K562 (cell line): ENCODE results near the gene APBB2. TPM values are rescaled to one million over a fixed set of nuclear protein-coding genes. Genes with fewer than 3 reads are reported as not detected.

Experiments used
- BCOR ChIP-seq: fragments of 450-650 bp; IDR thresholded peaks from 2 replicates; pipeline ENCODE4 v1.6.1; 2016
- CEBPG ChIP-seq, 3 experiments: fragments of 200-800 bp in 1 of 3; sonication (Bioruptor generic) in 1 of 3; sonication (generic) in 1 of 3; formaldehyde crosslinking in 1 of 3; IDR thresholded peaks in 2 of 3; conservative IDR thresholded peaks in 1 of 3; 2 replicates each; pipeline versions ENCODE4 v1.6.1 to v1.8.0; 2016 to 2022; ENCODE audit warnings: missing compliant biosample characterization in 2 of 3, missing genetic modification characterization in 2 of 3, mild to moderate bottlenecking in 1 of 3, missing genetic modification reagents in 1 of 3
- GATAD2A ChIP-seq: fragments of 450-650 bp; IDR thresholded peaks from 2 replicates; pipeline ENCODE4 v1.6.1; 2017
- ZBED1 ChIP-seq: IDR thresholded peaks from 2 replicates; pipeline ENCODE4 v1.6.1; 2014
- ZNF121 ChIP-seq: sonication (generic); formaldehyde crosslinking; conservative IDR thresholded peaks from 2 replicates; pipeline ENCODE4 v1.8.0; 2022; ENCODE audit warnings: missing genetic modification reagents
- ZNF316 ChIP-seq: fragments of 450-650 bp; IDR thresholded peaks from 2 replicates; pipeline ENCODE4 v1.6.1; 2016
- ZNF830 ChIP-seq: fragments of 250-450 bp; sonication (Bioruptor Pico); IDR thresholded peaks from 2 replicates; pipeline ENCODE4 v1.5.0; 2021; ENCODE audit warnings: mild to moderate bottlenecking
- polyA plus RNA-seq, 8 experiments: library from polyadenylated mRNA; depleted of rRNA in 4 of 8; stranded (reverse) in 5 of 8; unstranded in 3 of 8; fragments of >200 nt; fragmentation: Nextera tagmentation in 2 of 8; fragmentation: Illumina TruSeq in 1 of 8; extraction: Ambion mirVana in 2 of 8; extraction: Trizol in 1 of 8; gene quantifications; 2 replicates each; pipeline versions ENCODE4 v1.2.1 to v1.2.3, GENCODE V29; 2011 to 2014; ENCODE audit warnings: inconsistent platforms in 1 of 8, missing spikeins in 1 of 8
- total RNA-seq, 7 experiments: library from RNA; depleted of rRNA in 6 of 7; stranded (reverse); fragments of >200 nt in 6 of 7; fragmentation: Illumina TruSeq in 2 of 7; extraction: Trizol in 2 of 7; gene quantifications; 2 replicates each; pipeline versions ENCODE4 v1.2.1 to v1.2.3, GENCODE V29; 2011 to 2021; ENCODE audit warnings: low replicate concordance in 1 of 7
- TF ChIP-seq, protein P1 (sequence below): sonication (generic); formaldehyde crosslinking; IDR thresholded peaks from 2 replicates; pipeline ENCODE4 v1.9.0; 2022; ENCODE audit warnings: mild to moderate bottlenecking, missing genetic modification reagents
- TF ChIP-seq, protein P2 (sequence below): fragments of 450-650 bp; IDR thresholded peaks from 2 replicates; pipeline ENCODE4 v1.6.1; 2016; ENCODE audit warnings: mild to moderate bottlenecking, moderate library complexity

APBB2 gene
- total and polyA plus RNA-seq, 9 of the 15 experiments (the other 6 are each of a cell fraction or from before 2014, with no cell fraction given), result 0.08 to 2.1 (median 1.4) TPM

DNA sequence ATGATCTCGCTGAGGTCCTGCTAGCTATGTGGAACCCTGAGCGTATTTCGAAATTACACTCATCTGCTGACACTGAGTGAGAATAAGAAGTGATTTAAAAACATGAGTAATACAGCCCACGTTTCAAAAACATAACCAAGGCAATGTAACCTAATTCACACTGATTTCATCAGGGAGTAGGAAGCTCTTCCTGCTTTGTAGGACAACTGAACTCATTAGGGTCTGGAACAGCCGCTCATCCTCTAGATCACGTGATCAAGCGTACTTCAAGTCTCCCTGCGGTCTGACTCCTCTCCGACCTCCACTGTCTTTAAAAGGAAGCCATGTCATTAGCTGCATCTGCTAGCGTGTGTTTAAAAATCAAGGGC lies 326.6 kb downstream of the APBB2 start (continued):
- TF ChIP-seq, protein P1, sequence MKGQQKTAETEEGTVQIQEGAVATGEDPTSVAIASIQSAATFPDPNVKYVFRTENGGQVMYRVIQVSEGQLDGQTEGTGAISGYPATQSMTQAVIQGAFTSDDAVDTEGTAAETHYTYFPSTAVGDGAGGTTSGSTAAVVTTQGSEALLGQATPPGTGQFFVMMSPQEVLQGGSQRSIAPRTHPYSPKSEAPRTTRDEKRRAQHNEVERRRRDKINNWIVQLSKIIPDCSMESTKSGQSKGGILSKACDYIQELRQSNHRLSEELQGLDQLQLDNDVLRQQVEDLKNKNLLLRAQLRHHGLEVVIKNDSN (CRISPR knock-in tag), result 0 out of 2 replicates have a peak, but pooled peaks have one; percentile 25
- no peak for TF ChIP-seq CEBPG (CRISPR knock-in tag; IDR thresholded peaks at IDR 0.05)
- peak in 1 of 2 experiments; percentile 53; a peak in 1 of 4 replicates for TF ChIP-seq CEBPG (tag; conservative IDR thresholded peaks at IDR 0.05 in 1 of 2, IDR thresholded peaks at IDR 0.05 in 1 of 2)
- TF ChIP-seq ZNF121 (CRISPR knock-in tag), result no peak
- no peak for TF ChIP-seq BCOR
- TF ChIP-seq ZBED1, result no peak
- TF ChIP-seq ZNF830 (CRISPR knock-in tag), result no peak
- TF ChIP-seq ZNF316, result no peak
- TF ChIP-seq, protein P2, sequence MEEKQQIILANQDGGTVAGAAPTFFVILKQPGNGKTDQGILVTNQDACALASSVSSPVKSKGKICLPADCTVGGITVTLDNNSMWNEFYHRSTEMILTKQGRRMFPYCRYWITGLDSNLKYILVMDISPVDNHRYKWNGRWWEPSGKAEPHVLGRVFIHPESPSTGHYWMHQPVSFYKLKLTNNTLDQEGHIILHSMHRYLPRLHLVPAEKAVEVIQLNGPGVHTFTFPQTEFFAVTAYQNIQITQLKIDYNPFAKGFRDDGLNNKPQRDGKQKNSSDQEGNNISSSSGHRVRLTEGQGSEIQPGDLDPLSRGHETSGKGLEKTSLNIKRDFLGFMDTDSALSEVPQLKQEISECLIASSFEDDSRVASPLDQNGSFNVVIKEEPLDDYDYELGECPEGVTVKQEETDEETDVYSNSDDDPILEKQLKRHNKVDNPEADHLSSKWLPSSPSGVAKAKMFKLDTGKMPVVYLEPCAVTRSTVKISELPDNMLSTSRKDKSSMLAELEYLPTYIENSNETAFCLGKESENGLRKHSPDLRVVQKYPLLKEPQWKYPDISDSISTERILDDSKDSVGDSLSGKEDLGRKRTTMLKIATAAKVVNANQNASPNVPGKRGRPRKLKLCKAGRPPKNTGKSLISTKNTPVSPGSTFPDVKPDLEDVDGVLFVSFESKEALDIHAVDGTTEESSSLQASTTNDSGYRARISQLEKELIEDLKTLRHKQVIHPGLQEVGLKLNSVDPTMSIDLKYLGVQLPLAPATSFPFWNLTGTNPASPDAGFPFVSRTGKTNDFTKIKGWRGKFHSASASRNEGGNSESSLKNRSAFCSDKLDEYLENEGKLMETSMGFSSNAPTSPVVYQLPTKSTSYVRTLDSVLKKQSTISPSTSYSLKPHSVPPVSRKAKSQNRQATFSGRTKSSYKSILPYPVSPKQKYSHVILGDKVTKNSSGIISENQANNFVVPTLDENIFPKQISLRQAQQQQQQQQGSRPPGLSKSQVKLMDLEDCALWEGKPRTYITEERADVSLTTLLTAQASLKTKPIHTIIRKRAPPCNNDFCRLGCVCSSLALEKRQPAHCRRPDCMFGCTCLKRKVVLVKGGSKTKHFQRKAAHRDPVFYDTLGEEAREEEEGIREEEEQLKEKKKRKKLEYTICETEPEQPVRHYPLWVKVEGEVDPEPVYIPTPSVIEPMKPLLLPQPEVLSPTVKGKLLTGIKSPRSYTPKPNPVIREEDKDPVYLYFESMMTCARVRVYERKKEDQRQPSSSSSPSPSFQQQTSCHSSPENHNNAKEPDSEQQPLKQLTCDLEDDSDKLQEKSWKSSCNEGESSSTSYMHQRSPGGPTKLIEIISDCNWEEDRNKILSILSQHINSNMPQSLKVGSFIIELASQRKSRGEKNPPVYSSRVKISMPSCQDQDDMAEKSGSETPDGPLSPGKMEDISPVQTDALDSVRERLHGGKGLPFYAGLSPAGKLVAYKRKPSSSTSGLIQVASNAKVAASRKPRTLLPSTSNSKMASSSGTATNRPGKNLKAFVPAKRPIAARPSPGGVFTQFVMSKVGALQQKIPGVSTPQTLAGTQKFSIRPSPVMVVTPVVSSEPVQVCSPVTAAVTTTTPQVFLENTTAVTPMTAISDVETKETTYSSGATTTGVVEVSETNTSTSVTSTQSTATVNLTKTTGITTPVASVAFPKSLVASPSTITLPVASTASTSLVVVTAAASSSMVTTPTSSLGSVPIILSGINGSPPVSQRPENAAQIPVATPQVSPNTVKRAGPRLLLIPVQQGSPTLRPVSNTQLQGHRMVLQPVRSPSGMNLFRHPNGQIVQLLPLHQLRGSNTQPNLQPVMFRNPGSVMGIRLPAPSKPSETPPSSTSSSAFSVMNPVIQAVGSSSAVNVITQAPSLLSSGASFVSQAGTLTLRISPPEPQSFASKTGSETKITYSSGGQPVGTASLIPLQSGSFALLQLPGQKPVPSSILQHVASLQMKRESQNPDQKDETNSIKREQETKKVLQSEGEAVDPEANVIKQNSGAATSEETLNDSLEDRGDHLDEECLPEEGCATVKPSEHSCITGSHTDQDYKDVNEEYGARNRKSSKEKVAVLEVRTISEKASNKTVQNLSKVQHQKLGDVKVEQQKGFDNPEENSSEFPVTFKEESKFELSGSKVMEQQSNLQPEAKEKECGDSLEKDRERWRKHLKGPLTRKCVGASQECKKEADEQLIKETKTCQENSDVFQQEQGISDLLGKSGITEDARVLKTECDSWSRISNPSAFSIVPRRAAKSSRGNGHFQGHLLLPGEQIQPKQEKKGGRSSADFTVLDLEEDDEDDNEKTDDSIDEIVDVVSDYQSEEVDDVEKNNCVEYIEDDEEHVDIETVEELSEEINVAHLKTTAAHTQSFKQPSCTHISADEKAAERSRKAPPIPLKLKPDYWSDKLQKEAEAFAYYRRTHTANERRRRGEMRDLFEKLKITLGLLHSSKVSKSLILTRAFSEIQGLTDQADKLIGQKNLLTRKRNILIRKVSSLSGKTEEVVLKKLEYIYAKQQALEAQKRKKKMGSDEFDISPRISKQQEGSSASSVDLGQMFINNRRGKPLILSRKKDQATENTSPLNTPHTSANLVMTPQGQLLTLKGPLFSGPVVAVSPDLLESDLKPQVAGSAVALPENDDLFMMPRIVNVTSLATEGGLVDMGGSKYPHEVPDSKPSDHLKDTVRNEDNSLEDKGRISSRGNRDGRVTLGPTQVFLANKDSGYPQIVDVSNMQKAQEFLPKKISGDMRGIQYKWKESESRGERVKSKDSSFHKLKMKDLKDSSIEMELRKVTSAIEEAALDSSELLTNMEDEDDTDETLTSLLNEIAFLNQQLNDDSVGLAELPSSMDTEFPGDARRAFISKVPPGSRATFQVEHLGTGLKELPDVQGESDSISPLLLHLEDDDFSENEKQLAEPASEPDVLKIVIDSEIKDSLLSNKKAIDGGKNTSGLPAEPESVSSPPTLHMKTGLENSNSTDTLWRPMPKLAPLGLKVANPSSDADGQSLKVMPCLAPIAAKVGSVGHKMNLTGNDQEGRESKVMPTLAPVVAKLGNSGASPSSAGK, result no peak
- no peak for TF ChIP-seq GATAD2A
